ENCODE measurements around the gene CNOT2. TPM values are rescaled to one million over a fixed set of nuclear protein-coding genes. Genes with fewer than 3 reads are reported as not detected.

Gene CNOT2
- total RNA-seq, 2 donors from 2014 or later, result 94.8 to 111 TPM

- Histone ChIP-seq H3K27ac (peak overlapping the region; percentile 41 to 59), H3K4me3 (peak overlapping the region; percentile 58), H3K36me3 (no peaks in the 10 kb centered on the region), H3K9me3 (no peaks in the 10 kb centered on the region), H3K27me3 (replicated peaks; ENCODE audit: insufficient read depth) (no peaks in the 10 kb centered on the region), H3K4me1 (ENCODE audit: control insufficient read depth in 1 of 2, low read depth in 2 of 2) (peaks cover 21 to 57% of the 10 kb centered on the region in 2 donors)
- TF ChIP-seq CTCF (IDR thresholded peaks at IDR 0.05), result no peak
- no peak for DNase-seq (ENCODE audit: low spot score)
- ATAC-seq (ENCODE audit: insufficient number of reproducible peaks, low FRiP score, low read depth), result peak; percentile 61
Observed at GRCh38 chr12:70255311-70255710, 12.1 kb downstream of the CNOT2 start.

- ATAC-seq (ENCODE audit: insufficient number of reproducible peaks, low FRiP score, low read depth) (no peak), DNase-seq (ENCODE audit: low spot score) (no peak)
- H3K36me3 ChIP-seq, result no peaks in the 10 kb centered on the region
- H3K9me3 ChIP-seq, result no peaks in the 10 kb centered on the region
- H3K27ac ChIP-seq, result no peak overlapping the region
- no peak for TF ChIP-seq CTCF (IDR thresholded peaks at IDR 0.05)
- H3K27me3 ChIP-seq (replicated peaks; ENCODE audit: insufficient read depth), result no peaks in the 10 kb centered on the region
- H3K4me1 ChIP-seq (ENCODE audit: control insufficient read depth in 1 of 2, low read depth in 2 of 2), result peaks cover 12 to 31% of the 10 kb centered on the region in 2 donors
- H3K4me3 ChIP-seq, result no peak overlapping the region
Observed at GRCh38 chr12:70258605-70259403, 15.6 kb downstream of the CNOT2 start.

DNA sequence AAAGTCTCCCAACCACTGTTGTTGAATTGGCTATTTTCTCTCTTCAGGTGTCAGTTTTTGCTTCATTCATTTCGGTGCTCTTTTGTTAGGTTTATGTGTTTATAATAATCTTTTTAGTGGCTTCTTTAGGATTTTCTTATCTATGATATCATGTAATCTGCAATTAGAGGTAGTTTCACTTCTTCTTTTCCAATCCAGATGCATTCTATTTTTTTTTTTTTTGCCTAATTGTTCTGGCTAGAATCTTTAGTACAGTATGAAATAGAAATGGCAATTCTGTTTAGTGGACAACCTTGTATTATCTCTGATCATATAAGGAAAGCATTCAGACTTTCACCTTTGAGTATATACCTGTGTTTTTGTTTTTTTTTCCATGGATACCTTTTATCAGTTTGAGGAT is 17.4 kb downstream of the CNOT2 start:
- no peak overlapping the region for H3K4me3 ChIP-seq
- no peak overlapping the region for H3K27ac ChIP-seq
- ATAC-seq (ENCODE audit: insufficient number of reproducible peaks, low FRiP score, low read depth), result no peak
- H3K9me3 ChIP-seq, result no peaks in the 10 kb centered on the region
- H3K4me1 ChIP-seq (ENCODE audit: control insufficient read depth in 1 of 2, low read depth in 2 of 2), result peaks cover 18 to 22% of the 10 kb centered on the region in 2 donors
- no peaks in the 10 kb centered on the region for H3K36me3 ChIP-seq
- TF ChIP-seq CTCF (IDR thresholded peaks at IDR 0.05), result no peak
- H3K27me3 ChIP-seq (replicated peaks; ENCODE audit: insufficient read depth), result no peaks in the 10 kb centered on the region
- DNase-seq (ENCODE audit: low spot score), result no peak

- no peak for TF ChIP-seq CTCF (IDR thresholded peaks at IDR 0.05)
- no peaks in the 10 kb centered on the region for H3K9me3 ChIP-seq
- no peak for ATAC-seq (ENCODE audit: insufficient number of reproducible peaks, low FRiP score, low read depth)
Observed at GRCh38 chr12:70264067-70264867, 21.0 kb downstream of the CNOT2 start.

DNA sequence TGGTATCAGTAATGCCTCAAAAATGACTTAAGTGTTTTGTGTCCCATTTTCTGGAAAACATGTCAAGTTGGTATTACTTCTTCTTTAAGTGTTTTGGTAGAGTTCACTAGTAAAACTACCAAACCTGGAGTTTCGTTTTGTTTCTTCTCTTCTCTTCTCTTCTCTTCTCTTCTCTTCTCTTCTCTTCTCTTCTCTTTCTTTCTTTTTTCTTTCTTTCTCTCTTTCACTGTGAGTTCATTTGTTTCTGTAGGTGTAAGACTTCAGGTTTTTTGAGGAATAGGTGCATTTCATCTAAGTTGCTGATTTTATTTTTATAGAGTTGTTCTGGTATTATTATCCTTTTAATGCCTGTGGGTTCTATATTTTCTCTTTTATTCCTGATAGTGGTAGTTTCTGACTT is 21.9 kb downstream of the CNOT2 start:
- Histone ChIP-seq H3K4me3 (no peak overlapping the region), H3K27me3 (replicated peaks; ENCODE audit: insufficient read depth) (no peaks in the 10 kb centered on the region), H3K9me3 (no peaks in the 10 kb centered on the region), H3K4me1 (ENCODE audit: control insufficient read depth in 1 of 2, low read depth in 2 of 2) (peaks cover 24 to 32% of the 10 kb centered on the region in 2 donors), H3K27ac (no peak overlapping the region), H3K36me3 (no peaks in the 10 kb centered on the region)
- no peak for TF ChIP-seq CTCF (IDR thresholded peaks at IDR 0.05)
- DNase-seq (ENCODE audit: low spot score) (no peak), ATAC-seq (ENCODE audit: insufficient number of reproducible peaks, low FRiP score, low read depth) (no peak)

More at GRCh38 chr12:70264067-70264867, 21.0 kb downstream of the CNOT2 start:
- H3K36me3 ChIP-seq, result no peaks in the 10 kb centered on the region
- H3K27me3 ChIP-seq (replicated peaks; ENCODE audit: insufficient read depth), result no peaks in the 10 kb centered on the region
- peaks cover 15 to 25% of the 10 kb centered on the region in 2 donors for H3K4me1 ChIP-seq (ENCODE audit: control insufficient read depth in 1 of 2, low read depth in 2 of 2)
- H3K27ac ChIP-seq, result no peak overlapping the region
- no peak overlapping the region for H3K4me3 ChIP-seq
- no peak for DNase-seq (ENCODE audit: low spot score)

Measured in thoracic aorta (tissue), 2 donors.